ENCODE data around the gene FLACC1.

DNA sequence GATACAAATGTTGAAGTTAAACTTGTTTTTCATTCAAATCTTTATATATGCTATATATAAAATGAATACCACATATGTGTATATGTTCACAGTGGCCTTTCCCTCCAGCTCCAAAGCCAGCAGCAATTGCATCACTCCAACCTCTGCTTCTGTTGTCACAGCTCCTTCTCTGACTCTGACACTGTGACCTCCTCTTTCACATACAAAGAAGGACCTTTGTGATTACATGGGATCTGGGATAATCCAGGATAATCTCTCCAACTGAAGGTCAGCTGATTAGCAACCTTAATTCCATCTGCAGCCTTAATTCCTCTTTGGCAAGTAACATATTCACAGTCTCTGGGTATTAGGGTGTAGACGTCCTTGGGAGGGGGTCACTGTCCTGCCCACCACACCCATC lies 8.4 kb downstream of the FLACC1 start:
- TF ChIP-seq POLR2A (IDR thresholded peaks at IDR 0.05; ENCODE audit: low read depth, low read length) (no peak), POLR2AphosphoS5 (IDR thresholded peaks at IDR 0.05; ENCODE audit: low read depth, low read length) (no peak)
